ENCODE measurements around the gene SLC5A4.
"Not testable (repeated sequence)": the region's sequence is repeated elsewhere in the genome, so short reads cannot be mapped to it uniquely, and the experiment has no call there.

The SLC5A4 gene

DNA sequence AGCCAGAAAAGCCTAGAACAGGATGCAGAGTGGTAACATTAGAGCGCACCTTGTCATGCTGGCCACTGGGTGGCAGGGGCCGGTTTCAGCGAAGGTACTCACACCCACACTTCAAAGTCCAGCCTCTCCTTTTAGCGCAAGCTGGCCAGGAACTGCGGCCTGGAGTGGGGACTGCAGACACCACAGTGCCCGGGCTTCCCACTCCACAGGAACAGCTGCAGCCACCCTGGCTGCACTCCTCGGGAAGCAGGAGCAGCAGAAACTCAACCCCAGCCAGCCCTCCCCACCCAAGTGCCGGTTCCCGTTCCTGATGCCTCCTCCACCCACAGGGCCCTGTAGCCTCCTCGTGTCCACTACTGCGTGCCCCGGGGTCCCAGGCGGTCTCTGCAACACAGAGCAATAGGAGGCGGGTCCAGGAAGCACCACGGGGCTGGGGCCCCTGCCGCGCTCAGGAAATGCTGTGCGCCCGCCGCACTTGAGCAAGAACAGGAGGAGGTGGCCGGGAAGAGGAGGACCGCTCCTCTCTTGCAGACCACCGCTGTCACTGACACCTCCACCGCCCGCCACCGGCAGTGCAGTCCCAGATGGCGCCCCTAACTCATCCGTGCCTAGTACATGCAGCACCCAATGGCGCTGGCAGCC lies 52.5 kb downstream of the SLC5A4 start:
- FAIRE-seq (no peak), DNase-seq (ENCODE audit: insufficient read length, low spot score) (peak; percentile 39)

DNA sequence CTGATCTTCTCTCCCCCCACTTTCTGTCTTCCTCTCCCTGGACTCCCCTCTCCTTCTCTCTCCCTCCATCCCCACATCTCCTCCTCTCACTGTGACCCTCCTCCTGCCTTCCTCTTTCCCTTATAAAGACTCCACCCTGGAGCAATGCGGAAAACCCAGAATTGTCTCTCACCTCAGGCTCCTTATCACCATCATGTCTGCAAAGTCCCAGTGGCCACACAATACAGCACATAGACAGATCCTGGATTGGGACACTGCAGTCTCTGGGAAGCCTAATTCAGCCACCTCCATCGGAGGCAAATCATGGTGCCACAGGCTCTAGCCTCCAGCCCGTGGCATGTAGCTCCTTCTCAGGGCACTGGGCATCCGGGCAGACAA lies 53.0 kb downstream of the SLC5A4 start:
- DNase-seq (ENCODE audit: insufficient read length, low spot score): no peak

DNA sequence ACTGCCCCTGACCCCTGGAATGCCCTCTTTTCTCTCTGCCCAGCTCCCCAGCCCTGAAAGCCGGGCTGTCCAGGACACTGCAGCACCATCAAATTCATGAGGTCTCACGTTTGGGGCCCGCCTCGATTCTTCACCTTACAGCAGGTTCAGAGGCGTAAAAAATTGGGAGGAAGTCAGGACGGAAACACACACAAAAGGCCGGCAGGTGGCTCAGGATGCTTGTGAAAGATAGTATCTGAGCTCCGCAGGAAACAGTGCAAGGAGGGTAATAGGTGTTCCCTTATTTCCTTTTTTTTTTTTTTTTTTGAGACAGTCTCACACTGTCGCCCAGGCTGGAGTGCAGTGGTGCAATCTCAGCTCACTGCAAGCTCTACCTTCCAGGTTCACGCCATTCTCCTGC lies 54.4 kb downstream of the SLC5A4 start:
- DNase-seq (ENCODE audit: insufficient read length, low spot score) (no peak), FAIRE-seq (no peak)

More for the DNA sequence above, 53.0 kb downstream of the SLC5A4 start:
- no peak for FAIRE-seq

DNA sequence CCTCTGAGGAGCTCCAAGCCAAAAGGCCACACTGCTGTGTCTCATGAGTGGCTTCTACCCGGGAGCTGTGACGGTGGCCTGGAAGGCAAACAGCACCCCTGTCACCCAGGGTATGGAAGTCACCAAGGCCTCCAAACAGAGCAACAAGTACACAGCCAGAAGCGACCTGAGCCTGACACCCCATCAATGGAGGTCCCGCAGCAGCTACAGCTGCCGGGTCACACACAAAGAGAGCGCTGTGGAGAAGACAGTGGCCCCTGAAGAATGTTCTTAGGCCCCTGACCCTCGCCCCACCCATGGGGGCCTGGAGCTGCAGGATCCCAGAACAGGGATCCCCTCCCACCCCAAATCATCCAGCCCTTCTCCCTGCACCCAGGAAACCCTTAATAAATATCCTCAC lies 55.2 kb downstream of the SLC5A4 start:
- no peak for FAIRE-seq
- no peak for DNase-seq (ENCODE audit: insufficient read length, low spot score)

DNA sequence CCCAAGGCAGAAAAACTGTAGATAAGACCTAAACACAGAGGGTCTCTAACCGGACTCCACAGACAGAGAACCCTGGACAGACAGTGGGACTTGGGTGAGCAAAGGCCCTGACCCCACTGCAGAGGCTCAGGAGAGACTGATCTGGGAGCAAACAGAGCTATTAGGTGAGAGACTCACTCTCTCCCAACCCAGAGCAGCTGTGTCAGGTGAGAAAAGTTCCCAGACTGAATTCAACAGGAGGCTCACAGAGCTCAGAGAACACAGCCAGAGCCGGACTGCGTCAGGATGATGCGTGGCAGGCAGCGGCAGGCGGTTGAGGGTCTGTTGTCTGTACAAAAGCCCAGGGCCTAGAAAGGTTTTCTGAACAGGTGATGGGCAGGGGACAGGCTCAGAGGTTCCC lies 55.8 kb downstream of the SLC5A4 start:
- DNase-seq (ENCODE audit: insufficient read length, low spot score) (no peak), FAIRE-seq (no peak)

DNA sequence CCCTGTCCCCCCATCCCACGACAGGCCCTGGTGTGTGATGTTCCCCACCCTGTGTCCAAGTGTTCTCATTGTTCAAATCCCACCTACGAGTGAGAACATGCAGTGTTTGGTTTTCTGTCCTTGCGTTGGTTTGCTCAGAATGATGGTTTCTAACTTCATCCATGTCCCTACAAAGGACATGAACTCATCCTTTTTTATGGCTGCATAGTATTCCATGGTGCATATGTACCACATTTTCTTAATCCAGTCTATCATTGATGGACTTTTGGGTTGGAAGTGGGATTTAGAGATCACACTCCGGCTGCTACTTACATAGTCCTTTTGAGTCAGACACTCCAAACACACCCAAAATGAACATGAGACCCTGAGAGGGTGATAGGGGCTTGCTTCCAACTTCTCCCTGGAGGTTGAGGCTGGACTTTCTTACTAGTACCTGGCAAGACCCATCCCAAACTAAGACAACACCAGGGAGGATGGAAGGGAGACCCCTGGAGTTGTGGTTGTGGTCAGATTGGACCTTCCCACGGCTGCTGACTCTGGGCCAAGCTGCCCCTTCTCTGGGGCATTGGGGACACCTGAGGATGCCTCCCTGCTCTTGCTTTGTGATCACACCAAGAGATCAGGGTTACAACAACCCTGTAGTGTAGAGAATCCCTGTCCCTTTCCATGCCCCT lies 57.5 kb downstream of the SLC5A4 start:
- not testable (repeated sequence) for FAIRE-seq

DNA sequence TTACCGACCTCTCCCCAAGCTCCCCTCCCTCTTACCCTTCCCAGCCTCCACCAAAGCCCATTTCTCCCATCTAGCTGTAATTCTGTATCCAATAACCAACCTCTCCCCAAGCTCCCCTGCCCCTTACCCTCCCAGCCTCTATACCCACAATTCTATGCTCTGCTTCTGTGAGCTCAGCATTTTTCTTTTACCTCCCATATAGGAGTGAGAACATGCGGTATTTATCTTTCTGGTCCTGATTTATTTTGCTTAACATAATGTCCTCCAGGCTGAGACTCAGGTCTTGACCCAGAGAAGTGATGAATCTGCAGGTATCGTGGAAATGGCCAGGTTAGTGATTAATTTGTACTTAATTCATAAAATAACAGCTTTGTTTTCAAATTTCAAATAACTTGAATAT lies 59.2 kb downstream of the SLC5A4 start:
- not testable (repeated sequence) for FAIRE-seq; DNase-seq (ENCODE audit: insufficient read length, low spot score)

More for the DNA sequence above, 57.5 kb downstream of the SLC5A4 start:
- DNase-seq (ENCODE audit: insufficient read length, low spot score): not testable (repeated sequence)

DNA sequence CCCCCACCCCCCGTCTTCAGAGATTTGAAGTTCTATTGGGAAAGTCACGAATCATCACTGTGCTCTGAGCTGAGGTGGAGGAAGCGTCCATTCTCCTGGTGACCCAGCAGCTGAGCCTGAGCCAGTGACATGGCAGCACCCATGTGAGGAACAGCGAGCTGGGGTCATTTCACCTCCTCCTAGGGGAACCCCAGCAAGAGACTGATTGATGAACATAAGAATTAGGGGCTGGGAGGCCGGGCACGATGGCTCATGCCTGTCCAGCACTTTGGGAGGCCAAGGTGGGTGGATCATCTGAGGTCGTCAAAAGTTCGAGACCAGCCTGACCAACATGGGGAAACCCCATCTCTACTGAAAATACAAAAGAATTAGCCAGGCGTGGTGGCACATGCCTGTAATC lies 61.8 kb downstream of the SLC5A4 start:
- not testable (repeated sequence) for DNase-seq (ENCODE audit: insufficient read length, low spot score); FAIRE-seq

DNA sequence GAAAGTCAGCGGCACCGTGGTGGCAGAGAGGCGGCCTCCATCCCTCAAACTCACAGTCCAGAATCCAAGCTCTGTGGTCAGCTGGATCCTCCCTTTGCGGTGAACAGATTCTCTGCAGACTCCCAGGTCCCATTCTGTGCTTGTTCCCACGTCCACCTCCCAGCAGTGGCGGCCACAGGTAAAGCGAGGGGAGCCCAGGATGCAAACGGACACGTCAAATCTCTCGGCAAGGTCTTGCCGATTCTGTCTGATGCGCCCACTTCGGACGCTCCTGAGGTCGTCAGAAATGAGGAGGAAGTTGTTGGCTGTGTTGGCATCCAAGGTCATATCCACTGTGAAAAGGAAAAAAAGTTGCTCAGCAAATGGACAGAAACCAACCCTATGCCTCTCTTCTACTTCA lies 64.1 kb downstream of the SLC5A4 start:
- DNase-seq (ENCODE audit: insufficient read length, low spot score); FAIRE-seq: not testable (repeated sequence)

DNA sequence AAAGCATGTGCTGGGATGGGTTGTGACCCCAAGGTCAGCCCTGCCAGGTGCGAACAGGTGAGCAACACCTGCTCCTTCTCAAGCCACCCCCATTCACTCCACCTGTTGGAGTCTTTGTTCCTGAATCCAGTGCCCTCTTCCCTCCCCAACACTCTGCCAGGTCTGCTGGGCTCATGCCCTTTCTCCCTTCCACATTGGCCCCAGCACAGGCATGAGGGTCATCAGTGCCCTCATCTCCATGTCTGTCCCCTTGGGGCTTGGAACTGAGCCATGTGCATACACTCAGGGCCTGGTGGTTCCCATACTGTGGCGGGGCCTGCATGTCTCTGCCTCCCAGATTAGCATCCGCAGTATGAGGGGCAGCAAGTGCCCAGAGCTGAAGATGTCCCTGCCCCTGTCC lies 69.3 kb downstream of the SLC5A4 start:
- DNase-seq (ENCODE audit: insufficient read length, low spot score) (no peak), FAIRE-seq (no peak)

DNA sequence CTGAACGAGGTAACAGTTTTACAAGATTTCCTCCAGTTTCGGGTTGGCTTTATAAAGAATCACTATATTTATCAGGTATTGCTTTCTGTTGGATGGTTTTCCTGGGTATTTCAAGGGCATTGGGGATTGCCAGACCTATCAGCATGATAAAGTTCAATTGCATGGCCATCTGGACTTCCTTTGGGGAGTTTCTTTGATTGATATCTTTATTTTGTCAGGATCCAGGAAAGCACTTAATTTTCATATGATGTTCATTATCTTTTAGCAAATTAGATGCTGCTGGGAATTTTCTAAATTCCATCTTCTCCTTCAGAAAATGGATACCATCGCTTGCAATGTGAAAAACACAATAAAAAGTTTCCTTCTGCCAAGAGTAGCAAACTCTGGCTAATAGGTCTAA lies 71.5 kb downstream of the SLC5A4 start:
- DNase-seq (ENCODE audit: insufficient read length, low spot score) (no peak), FAIRE-seq (no peak)

DNA sequence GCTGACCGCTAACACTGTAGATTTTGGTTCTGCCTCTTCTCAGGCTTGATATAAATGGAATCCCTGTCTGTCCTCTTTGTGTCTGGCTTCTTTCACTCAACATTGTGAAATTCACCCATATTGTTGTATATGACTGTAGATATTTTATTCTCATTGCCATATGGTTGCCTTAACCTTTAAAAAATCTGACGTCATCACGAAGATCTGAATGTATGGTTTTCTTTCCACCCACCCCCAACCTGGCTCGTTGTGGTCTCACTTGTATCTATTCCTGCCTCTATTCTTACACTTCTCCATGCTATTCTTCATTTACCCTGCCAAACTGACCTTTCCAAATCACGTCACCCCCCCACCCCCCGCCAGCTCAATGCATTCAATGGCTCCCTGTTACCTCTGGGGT lies 74.1 kb downstream of the SLC5A4 start:
- DNase-seq (ENCODE audit: insufficient read length, low spot score) (no peak), FAIRE-seq (no peak)

DNA sequence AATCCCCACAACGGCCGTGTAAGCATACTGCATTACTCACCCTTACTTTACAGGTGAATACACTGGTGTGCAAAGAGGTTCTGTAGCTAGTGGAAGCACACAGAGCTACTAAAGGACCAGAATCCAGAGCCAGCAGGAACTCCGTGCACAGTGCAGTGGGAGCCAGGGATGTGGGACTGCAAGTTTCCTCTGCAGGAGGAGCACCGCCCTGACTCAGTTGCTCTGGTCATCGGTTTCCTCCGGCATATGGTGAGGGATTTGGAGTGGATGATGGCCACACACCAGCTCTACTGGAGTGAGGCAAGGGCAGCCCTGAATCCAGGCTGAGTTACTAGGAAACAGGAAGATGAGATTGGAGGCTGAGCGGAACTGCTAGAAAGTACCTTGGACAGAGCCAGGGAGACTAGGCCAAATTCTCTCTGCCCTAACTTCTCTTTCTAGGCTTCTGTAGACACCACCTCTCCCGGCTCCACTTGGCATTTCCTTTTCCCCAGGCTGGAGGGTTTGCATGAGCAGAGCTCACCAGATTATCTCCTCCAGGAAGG lies 77.9 kb downstream of the SLC5A4 start:
- FAIRE-seq: no peak

DNA sequence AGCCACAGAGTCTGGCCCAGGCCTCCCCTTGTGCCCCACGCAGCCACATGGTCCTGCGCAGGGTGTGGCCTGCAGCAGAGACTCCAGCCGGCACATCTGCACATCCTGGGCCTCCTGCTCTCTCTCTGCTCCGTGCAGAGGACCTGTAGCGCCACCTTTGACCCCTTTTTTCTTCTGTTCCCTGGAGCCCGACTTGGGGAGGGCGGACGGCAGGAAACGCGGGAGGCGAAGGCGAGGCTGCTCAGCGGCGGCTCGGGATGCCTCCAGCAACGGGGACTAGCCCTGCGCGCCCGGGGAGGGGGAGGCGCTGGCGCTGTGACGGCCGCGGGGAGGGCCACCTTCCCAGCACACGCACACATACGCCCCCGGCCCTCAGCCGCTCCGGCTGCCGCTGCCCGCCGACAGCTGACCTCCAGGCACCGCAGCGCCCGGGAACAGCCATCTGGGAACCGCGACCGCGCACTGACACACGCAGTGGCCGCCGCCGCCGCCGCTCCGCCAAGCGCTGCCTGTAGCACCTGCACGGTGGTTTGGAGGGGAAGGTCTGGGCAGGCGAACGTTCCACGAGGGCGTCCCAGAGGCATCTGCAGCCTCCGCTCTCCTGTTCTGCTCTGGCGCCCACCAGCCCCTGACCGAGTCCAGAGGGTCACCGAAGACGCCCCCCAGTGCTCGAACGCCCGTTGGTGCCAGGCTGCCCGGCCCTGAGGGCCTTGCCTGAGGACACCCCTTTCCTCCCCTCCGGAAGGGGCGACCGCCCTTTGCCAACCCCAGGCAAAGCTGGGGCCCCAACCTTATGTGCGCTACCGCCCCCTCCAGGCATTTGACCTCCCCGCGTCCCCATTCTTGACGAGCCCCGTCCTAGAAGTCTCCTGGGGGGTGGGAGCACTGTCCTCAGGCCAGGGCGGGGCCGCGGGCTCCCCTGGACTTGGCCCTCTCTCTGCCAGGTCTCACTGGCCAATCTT lies 79.2 kb downstream of the SLC5A4 start:
- FAIRE-seq (no peak), DNase-seq (ENCODE audit: insufficient read length, low spot score) (no peak)

More for the DNA sequence above, 77.9 kb downstream of the SLC5A4 start:
- DNase-seq (ENCODE audit: insufficient read length, low spot score): no peak

DNA sequence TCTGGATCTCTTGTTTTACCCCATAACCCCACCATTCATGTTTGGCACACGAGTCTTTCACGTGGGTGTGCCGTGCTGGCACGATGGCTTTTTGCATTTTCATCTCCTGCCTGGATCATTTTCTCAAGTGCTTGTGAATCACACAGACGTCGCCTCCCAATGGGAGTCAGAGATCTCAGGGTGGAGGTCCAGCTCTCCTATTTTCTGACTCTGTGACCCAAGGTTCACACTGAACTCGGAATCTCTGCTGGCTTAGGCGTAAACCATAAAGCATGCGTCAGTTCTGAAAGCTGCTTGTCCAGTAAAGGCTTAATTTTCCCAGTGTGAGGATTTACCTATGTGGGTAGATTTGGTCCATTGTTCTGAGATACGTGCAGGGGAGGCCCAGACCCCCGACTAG lies 80.0 kb downstream of the SLC5A4 start:
- DNase-seq (ENCODE audit: insufficient read length, low spot score): no peak
- no peak for FAIRE-seq
